Measurements from ENCODE around the gene SYNPO2. TPM values are rescaled to one million over a fixed set of nuclear protein-coding genes. Genes with fewer than 3 reads are reported as not detected.

SYNPO2 gene
- total and polyA plus RNA-seq, 10 of the 15 experiments (the other 5 are each of a cell fraction or from before 2014, with no cell fraction given) = 0.04 to 0.34 (median 0.28) TPM

DNA sequence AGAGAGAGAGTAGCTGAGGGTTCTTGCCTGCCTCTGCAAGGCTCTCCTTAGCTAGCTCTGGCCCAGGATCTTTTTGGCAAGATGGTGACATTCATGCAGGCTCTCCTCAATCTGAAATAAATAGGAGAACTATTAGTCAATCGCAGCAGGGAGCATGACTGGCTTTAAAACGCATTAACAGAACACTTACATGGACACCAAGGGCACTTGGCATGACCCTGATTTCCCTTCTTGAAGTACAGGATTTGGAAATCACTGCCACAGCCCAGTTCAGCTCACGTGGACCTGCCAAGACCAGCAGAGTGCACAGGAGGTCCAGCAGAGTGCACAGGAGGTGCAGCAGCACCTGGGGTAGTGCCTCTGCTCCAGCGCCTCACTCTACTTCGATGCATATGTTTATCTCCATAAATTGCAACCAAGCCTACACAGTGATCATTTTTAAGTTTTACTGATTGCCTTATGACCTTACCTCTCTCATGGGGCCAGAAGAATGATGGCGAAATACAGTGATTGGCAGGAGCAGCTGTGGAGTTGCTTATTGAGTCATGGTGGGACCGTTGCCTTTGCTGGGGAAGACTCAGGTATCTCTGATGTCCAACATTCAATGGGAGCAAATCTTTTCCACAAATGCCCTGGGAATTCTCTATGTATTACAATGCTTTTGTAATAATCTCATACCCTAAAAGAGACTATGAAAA lies 122.4 kb downstream of the SYNPO2 start (continued):
- TF ChIP-seq ESRRA (IDR thresholded peaks at IDR 0.05; ENCODE audit: low read length) = no peak

DNA sequence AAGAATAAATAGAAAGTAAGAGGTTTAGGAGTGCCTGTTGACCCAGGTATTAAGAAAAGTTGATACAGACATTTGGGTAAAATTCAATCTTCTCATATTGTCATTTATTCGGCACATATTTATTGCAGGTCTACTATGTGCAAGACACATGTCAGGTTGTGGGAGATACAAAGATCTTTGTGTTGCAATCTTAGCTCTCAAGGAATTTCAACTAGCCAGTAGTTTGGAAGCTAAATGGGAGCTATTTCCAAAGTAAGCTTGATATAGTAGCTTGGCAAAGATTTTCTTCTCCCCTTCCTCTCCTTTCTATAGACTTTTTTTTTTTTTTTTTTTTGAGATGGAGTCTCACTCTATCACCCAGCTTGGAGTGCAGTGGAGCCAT lies 122.9 kb downstream of the SYNPO2 start:
- Histone ChIP-seq H3K79me2 (ENCODE audit: control insufficient read depth, insufficient read depth, low read length) (no peaks in the 10 kb centered on the region), H3K9me3 (replicated peaks; ENCODE audit: control insufficient read depth, insufficient read depth, low read length) (no peaks in the 10 kb centered on the region), H4K20me1 (ENCODE audit: control insufficient read depth, insufficient read depth) (no peaks in the 10 kb centered on the region), H3K4me1 (ENCODE audit: control insufficient read depth, insufficient read depth, low read length) (no peaks in the 10 kb centered on the region), H2AFZ (ENCODE audit: control insufficient read depth, low read depth, low read length) (no peak overlapping the region), H3K4me2 (ENCODE audit: control insufficient read depth, insufficient read depth) (no peak overlapping the region), H3K27me3 (replicated peaks in 1 of 2; ENCODE audit: control insufficient read depth in 2 of 2, insufficient read depth in 2 of 2, low read length in 1 of 2) (no peaks in the 10 kb centered on the region), H3K36me3 (ENCODE audit: control insufficient read depth in 2 of 2, insufficient read depth in 2 of 2, low read length in 1 of 2) (no peaks in the 10 kb centered on the region), H3K27ac (ENCODE audit: control insufficient read depth, insufficient read depth) (no peak overlapping the region), H3K4me3 (no peak overlapping the region), H3K9ac (ENCODE audit: control insufficient read depth, insufficient read depth, low read length) (no peak overlapping the region)
- TF ChIP-seq RAD51 (IDR thresholded peaks at IDR 0.05) (no peak), RBBP5 (conservative IDR thresholded peaks at IDR 0.05) (no peak)
- TF ChIP-seq, protein P1, sequence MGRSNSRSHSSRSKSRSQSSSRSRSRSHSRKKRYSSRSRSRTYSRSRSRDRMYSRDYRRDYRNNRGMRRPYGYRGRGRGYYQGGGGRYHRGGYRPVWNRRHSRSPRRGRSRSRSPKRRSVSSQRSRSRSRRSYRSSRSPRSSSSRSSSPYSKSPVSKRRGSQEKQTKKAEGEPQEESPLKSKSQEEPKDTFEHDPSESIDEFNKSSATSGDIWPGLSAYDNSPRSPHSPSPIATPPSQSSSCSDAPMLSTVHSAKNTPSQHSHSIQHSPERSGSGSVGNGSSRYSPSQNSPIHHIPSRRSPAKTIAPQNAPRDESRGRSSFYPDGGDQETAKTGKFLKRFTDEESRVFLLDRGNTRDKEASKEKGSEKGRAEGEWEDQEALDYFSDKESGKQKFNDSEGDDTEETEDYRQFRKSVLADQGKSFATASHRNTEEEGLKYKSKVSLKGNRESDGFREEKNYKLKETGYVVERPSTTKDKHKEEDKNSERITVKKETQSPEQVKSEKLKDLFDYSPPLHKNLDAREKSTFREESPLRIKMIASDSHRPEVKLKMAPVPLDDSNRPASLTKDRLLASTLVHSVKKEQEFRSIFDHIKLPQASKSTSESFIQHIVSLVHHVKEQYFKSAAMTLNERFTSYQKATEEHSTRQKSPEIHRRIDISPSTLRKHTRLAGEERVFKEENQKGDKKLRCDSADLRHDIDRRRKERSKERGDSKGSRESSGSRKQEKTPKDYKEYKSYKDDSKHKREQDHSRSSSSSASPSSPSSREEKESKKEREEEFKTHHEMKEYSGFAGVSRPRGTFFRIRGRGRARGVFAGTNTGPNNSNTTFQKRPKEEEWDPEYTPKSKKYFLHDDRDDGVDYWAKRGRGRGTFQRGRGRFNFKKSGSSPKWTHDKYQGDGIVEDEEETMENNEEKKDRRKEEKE (IDR thresholded peaks at IDR 0.05) = no peak
- SMC1A ChIA-PET (ENCODE audit: uncharacterized antibody, unreplicated experiment) = no interaction called here
- FAIRE-seq (no peak), ATAC-seq (no peak), DNase-seq (ENCODE audit: low read depth, low spot score) (no peak)
- no TSS peak for BruUV-seq (replicated peaks)
- intact Hi-C loops (cut with micrococcal nuclease; ENCODE audit: unreplicated experiment) (no loop called here), in situ Hi-C loops (cut with MboI) (no loop called here)
- POLR2A ChIA-PET = interaction anchor here (0.6 kb wide), 2 partner anchors 24 to 476 kb away, joined by 3 to 6 read pairs; no protein-coding TSS in a partner anchor
- RAD21 ChIA-PET (ENCODE audit: unreplicated experiment) = no interaction called here
- 96% methylated on average over 1 of the region's 1 CpG for WGBS (ENCODE audit: insufficient coverage, insufficient replicate concordance, low lambda C conversion rate, missing lambda C conversion rate)
- CTCF ChIA-PET = interaction anchor here (0.5 kb wide), 1 partner anchor 1505 kb away, joined by 4 read pairs; no protein-coding TSS in a partner anchor

Data from GM12878 (cell line).